A549 (cell line): ENCODE measurements around the gene MLLT3.

ENCODE experiments used
- CEBPB ChIP-seq, 2 experiments: fragments of >200 bp in 1 of 2; sonication (Bioruptor Twin) in 1 of 2; formaldehyde crosslinking in 1 of 2; IDR thresholded peaks; 2 replicates each; pipeline ENCODE4 v1.6.1; 2012 to 2016
- ELK1 ChIP-seq: fragments of 150-350 bp; IDR thresholded peaks from 2 replicates; pipeline ENCODE4 v1.6.1; 2014; ENCODE audit warnings: low read depth, mild to moderate bottlenecking, low read length
- FOSL2 ChIP-seq, 2 experiments: fragments of 450-650 bp in 1 of 2; fragments of >200 bp in 1 of 2; sonication (Bioruptor Twin) in 1 of 2; formaldehyde crosslinking; IDR thresholded peaks; 2 replicates each; pipeline versions ENCODE4 v1.5.0 to v1.6.1; 2016 to 2020; ENCODE audit warnings: mild to moderate bottlenecking in 1 of 2, moderate library complexity in 1 of 2
- HOXB5 ChIP-seq: fragments of 250-450 bp; sonication (Bioruptor Pico); IDR thresholded peaks from 2 replicates; pipeline ENCODE4 v1.5.0; 2020; ENCODE audit warnings: mild to moderate bottlenecking, moderate library complexity
- POLR2A ChIP-seq: IDR thresholded peaks from 2 replicates; pipeline ENCODE4 v1.6.1; 2012; ENCODE audit warnings: mild to moderate bottlenecking, low read length
- RAD21 ChIP-seq, 2 experiments: fragments of >200 bp in 1 of 2; sonication (Bioruptor Twin) in 1 of 2; formaldehyde crosslinking in 1 of 2; IDR thresholded peaks in 1 of 2; conservative IDR thresholded peaks in 1 of 2; 2 replicates in 1 of 2; 3 replicates in 1 of 2; pipeline ENCODE4 v1.6.1; 2012 to 2018; ENCODE audit warnings: inconsistent platforms in 1 of 2
- TP53 ChIP-seq: fragments of 250-450 bp; sonication (Bioruptor Pico); IDR thresholded peaks from 2 replicates; pipeline ENCODE4 v1.5.0; 2021; ENCODE audit warnings: mild to moderate bottlenecking, moderate library complexity
- USF2 ChIP-seq: fragments of 450-650 bp; IDR thresholded peaks from 2 replicates; pipeline ENCODE4 v1.6.1; 2014; ENCODE audit warnings: antibody characterized with exemption
- ZC3H11A ChIP-seq: fragments of 450-650 bp; IDR thresholded peaks from 2 replicates; pipeline ENCODE4 v1.6.1; 2014; ENCODE audit warnings: antibody characterized with exemption, mild to moderate bottlenecking
- TF ChIP-seq, protein P1 (sequence below): fragments of >200 bp; sonication (Bioruptor Twin); formaldehyde crosslinking; IDR thresholded peaks from 3 replicates; pipeline ENCODE4 v1.5.1; 2016

DNA sequence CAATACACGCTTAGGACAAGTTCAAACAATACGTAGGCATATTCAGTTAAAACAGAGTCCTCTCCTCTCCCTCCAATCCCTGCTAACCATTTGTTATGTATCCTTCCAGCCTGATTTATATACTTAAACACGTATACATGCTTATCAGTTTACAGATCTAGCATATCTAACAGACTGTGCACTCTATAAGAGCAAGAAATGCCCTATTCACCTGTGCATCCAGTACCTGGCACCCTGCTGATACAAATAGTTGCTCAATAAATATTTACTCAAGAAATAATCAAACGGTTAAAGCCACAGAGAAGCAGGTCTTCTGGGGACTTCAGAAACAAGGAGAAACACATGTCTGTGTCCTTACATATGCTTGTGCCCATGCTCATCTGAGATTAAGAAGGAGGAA, 55.9 kb downstream of the MLLT3 start:
- TF ChIP-seq CEBPB (IDR thresholded peaks at IDR 0.05) (no peak), POLR2A (no peak), USF2 (no peak), ELK1 (no peak), RAD21 (conservative IDR thresholded peaks at IDR 0.05 in 1 of 2, IDR thresholded peaks at IDR 0.05 in 1 of 2) (no peak), FOSL2 (IDR thresholded peaks at IDR 0.05) (no peak), FOSL2 (CRISPR knock-in tag; IDR thresholded peaks at IDR 0.05) (no peak), HOXB5 (CRISPR knock-in tag) (no peak), TP53 (no peak), ZC3H11A (no peak)
- TF ChIP-seq, protein P1, sequence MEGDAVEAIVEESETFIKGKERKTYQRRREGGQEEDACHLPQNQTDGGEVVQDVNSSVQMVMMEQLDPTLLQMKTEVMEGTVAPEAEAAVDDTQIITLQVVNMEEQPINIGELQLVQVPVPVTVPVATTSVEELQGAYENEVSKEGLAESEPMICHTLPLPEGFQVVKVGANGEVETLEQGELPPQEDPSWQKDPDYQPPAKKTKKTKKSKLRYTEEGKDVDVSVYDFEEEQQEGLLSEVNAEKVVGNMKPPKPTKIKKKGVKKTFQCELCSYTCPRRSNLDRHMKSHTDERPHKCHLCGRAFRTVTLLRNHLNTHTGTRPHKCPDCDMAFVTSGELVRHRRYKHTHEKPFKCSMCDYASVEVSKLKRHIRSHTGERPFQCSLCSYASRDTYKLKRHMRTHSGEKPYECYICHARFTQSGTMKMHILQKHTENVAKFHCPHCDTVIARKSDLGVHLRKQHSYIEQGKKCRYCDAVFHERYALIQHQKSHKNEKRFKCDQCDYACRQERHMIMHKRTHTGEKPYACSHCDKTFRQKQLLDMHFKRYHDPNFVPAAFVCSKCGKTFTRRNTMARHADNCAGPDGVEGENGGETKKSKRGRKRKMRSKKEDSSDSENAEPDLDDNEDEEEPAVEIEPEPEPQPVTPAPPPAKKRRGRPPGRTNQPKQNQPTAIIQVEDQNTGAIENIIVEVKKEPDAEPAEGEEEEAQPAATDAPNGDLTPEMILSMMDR: no peak
